ENCODE data around the gene RNF138.
"Not testable (repeated sequence)": the region's sequence is repeated elsewhere in the genome, so short reads cannot be mapped to it uniquely, and the experiment has no call there.

Gene RNF138

DNA sequence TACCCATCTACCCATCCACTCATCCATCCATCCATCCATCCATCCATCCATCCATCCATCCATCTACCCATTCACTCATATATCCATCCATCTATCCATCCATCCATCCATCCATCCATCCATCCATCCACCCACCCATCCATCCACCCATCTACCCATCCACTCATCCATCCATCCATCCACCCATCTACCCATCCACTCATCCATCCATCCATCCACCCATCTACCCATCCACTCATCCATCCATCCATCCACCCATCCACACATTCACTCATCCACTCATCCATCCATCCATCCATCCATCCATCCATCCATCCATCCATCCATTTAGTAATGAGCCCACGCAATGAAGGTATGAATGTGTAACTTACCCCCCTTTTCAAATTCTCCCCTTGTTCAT lies 85.1 kb downstream of the RNF138 start:
- not testable (repeated sequence) for DNase-seq

GRCh38 chr18:32177530-32177929 lies 85.9 kb downstream of the RNF138 start:
- DNase-seq: no peak
